Prostate gland (tissue), 2 donors: ENCODE measurements around the gene ADAMTS20.

Experiments used
- POLR2A ChIP-seq: fragments of 450-650 bp; IDR thresholded peaks from one replicate; pipeline ENCODE4 v1.6.1; 2016; ENCODE audit warnings: antibody characterized with exemption, mild to moderate bottlenecking
- POLR2AphosphoS5 ChIP-seq: sonication (generic); formaldehyde crosslinking; IDR thresholded peaks from one replicate; pipeline ENCODE4 v1.6.1; 2017; ENCODE audit warnings: antibody characterized with exemption
- TF ChIP-seq, protein P1 (sequence below), 4 experiments: fragments of 200-600 bp in 2 of 4; fragments of 450-650 bp in 2 of 4; sonication (generic) in 2 of 4; IDR thresholded peaks; 1 replicate in 3 of 4; 2 replicates in 1 of 4; pipeline ENCODE4 v1.5.1; 2016 to 2019; ENCODE audit warnings: antibody characterized with exemption in 4 of 4, mild to moderate bottlenecking in 2 of 4, moderate library complexity in 2 of 4

DNA sequence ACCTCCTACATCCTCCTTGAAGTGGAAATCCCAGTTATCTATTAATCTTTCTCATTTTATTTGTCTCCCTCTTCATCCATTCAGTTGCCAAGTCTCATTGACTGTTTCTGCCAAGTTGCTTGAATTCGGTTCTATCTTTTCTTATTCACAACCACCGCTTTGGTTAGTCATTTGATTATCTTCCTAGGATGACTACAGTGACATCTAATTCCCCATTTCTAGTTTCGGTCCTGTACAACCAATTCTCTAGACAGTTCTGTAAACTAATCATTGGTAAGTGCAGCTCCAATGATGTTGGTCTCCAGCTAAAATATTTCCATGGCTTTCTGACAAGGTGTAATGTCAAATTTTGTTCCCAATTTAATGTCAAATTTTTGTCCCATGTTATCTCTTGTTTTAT, 220.1 kb downstream of the ADAMTS20 start:
- TF ChIP-seq, protein P1, sequence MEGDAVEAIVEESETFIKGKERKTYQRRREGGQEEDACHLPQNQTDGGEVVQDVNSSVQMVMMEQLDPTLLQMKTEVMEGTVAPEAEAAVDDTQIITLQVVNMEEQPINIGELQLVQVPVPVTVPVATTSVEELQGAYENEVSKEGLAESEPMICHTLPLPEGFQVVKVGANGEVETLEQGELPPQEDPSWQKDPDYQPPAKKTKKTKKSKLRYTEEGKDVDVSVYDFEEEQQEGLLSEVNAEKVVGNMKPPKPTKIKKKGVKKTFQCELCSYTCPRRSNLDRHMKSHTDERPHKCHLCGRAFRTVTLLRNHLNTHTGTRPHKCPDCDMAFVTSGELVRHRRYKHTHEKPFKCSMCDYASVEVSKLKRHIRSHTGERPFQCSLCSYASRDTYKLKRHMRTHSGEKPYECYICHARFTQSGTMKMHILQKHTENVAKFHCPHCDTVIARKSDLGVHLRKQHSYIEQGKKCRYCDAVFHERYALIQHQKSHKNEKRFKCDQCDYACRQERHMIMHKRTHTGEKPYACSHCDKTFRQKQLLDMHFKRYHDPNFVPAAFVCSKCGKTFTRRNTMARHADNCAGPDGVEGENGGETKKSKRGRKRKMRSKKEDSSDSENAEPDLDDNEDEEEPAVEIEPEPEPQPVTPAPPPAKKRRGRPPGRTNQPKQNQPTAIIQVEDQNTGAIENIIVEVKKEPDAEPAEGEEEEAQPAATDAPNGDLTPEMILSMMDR (IDR thresholded peaks at IDR 0.05): no peak
- TF ChIP-seq POLR2A (no peak), POLR2AphosphoS5 (no peak)
